IPS DF 4.7 (cell line): ENCODE measurements around the gene MACROD1.
"Not testable (repeated sequence)": the region's sequence is repeated elsewhere in the genome, so short reads cannot be mapped to it uniquely, and the experiment has no call there.

ENCODE experiments used
- DNase-seq: peaks from one replicate; pipeline ENCODE4 v3.0.0-alpha.2; 2013; ENCODE audit warnings: low spot score; ENCODE audit errors: extremely low read depth

Gene MACROD1

DNA sequence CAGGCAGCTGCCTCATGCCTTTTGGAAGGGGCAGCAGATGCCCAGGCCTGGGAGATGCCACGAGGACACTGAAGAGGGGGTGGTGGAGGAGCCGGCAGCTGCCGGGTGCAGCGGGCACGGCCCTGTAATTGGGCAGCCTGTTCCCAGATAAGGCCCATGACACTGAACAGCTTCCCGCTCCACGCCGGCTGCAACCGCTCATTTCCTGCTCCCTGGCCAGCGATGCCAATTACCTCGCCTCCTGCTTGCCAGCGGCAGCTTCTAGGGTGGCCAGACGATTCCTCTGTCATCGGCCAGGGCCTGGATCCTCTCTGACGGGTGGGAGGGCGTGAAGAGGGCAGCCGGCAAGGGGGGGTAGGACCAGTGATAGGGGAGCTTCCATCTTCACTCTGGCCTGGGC lies 107.4 kb downstream of the MACROD1 start:
- DNase-seq: no peak

DNA sequence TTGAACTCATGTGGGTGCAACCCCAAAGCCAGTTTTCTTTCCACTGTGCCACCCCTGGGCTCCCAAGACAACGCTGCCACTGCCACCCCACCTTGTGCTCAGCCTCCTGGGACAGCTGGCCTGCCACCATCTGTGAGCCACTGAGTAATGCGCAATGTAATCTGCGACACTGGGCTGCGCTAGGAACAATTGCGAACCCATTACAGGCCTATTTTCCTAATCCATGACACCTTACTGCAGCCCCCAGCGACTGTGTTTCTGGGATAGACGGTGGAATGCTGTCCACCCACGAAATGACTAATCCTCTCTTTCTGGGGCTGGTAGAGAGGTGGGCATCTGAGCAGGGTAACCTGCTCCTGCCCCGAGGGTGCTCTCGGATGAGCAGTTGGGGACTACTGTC lies 108.0 kb downstream of the MACROD1 start:
- no peak for DNase-seq

DNA sequence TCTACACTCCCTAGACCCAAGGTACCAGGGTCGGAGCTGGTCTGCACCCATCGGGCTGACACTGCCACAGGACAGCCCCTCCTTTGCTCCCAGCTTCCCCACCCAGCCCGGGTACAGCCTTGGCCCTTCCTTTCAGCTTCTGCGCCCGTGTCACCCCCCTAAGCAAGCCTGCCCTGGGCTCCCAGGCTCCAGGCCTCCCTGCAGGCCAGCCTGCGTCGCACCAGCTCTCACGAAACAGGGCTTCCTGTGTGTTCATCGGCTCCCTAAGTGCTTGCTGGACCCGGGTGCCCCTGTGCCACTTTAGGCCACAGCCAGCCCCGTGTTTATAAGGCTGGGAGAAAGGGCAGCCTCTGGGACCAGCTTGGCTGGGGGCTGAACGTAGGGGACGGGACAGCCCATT lies 109.1 kb downstream of the MACROD1 start:
- DNase-seq: no peak

DNA sequence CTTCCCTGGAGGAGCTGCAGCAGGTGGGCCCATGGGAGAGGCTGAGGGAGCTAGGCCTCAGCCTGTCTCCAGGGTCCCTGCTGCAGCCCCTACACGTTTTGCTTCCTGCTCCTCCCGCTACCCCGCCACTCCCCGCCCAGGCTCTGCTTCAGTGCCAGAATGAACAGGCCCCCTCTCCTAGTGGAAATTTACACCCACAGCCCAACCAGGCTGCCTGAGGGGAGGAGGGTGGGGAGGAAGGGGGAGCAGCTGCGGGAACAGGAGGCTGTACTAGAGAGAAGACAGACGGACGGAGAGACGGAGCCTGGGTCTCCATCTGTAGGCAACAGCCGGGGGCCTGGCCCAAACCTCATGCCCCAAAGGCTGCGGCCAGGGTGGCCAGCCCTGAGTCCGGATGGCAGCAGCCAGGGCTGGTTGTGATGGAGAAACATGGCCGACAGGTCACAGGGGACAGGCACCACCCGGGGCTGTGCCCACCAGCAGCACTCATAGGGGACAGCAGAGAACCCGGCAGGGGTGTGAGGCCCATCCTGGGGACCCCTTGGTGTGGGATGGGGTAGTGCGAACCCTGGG lies 109.6 kb downstream of the MACROD1 start:
- DNase-seq: no peak

DNA sequence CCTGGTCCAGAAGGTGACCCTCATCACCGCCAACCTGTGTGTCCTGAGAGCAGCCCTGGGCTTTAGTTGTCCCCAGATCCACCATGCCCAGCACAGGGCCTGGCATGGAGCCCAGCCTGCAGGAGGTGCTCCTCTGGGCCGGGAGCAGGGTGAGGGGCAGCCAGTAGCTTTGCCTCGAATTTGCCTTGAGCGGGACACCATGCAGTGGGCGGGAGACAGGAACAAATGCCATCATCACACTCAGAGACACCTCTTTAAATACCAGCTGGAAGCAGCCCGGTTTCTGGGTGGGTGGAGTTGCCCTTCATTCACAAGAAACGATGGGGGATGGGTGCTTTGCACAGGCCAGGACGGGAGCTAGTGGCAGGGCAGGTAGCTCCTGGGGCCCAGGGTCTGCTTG lies 110.8 kb downstream of the MACROD1 start:
- no peak for DNase-seq

DNA sequence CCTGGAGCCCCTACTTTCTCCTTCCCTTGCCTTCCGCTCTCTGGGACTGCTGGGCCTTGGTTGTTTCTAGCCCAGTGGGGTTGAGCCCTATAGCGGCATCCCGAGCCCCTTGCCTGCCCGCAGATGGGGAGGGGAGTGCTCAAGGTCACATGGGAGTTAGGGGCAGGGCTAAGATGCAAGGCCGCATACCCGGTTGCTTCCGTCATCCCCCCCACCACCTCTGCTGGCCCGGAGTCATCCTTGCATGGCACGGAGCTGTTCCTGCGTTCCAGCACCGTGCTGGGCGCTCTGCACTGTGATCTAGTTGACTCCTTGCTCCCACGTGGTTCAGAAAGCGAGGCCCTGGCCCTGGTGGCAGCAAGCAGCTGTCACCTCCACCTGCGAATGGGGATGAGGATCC lies 112.2 kb downstream of the MACROD1 start:
- no peak for DNase-seq

DNA sequence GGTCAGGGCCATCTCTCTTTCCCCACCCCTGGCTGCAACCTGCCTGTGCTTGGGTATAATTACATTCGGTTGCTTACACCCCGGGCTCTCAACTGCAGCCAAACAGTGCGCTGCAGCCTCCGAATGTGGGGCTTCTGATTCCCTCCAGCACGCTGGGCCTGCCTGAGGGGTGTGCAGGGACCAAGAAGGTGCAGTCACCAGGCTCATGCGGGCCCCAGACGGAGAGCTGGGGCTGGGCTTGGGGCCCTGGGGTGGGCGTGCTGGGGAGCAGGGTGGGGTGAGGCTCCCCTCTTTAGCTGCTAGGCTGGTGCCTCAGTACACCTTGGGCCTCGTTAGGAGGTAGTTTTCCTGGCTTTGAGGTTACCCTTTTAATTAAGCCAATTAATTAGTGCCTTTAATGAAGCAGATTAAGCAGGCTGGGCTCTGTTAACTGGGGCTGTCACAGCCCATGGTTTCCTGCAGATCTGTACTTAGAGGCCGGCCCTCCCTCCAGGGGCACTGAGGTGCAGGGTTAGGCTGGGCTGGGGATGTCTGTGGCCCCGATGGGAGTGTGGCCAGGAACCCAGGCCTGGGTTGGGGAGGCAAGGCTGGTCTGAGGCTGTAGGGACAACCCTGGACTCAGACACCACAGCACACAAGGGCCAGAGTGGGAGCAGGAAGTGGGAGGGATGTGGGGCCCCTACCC lies 112.8 kb downstream of the MACROD1 start:
- no peak for DNase-seq

DNA sequence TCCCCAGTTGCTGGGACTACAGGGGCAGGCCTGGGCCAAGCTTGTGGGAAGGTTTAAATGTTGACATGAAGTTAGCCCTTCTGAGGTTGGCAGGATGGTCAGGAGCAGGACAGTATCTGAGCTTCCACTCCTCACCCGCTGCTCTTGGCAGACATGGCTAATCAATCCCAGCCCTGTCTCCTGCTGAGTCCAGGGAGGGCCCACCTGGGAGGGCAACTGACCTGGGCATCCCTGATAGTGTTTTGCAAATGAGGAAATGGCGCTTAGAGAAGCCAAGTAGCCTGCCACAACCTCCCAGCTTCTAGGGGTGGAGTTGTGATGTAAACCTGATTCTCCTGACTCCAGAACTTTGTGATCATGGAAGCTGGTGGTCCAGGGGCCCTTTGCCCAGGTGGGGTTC lies 113.5 kb downstream of the MACROD1 start:
- DNase-seq: no peak

DNA sequence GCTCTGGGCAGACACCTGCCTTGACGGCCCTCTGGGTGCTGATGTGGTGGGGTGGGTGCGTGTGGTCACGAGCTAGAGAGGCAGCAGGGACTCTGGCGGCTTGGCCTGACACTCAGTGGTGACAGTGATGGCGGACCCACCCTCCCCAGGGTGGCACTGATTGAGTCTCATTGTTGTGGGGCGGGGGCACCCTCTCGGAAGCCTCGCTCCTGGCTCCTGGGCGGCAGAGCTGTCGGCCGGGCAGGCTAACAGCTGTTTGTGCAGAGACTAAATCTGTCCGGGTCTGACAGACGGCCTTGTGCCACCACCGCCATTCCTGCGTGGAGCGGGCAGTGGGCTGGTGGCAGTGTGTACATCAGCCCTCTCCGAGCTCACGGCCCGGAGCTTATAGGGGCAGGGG lies 114.6 kb downstream of the MACROD1 start:
- no peak for DNase-seq

DNA sequence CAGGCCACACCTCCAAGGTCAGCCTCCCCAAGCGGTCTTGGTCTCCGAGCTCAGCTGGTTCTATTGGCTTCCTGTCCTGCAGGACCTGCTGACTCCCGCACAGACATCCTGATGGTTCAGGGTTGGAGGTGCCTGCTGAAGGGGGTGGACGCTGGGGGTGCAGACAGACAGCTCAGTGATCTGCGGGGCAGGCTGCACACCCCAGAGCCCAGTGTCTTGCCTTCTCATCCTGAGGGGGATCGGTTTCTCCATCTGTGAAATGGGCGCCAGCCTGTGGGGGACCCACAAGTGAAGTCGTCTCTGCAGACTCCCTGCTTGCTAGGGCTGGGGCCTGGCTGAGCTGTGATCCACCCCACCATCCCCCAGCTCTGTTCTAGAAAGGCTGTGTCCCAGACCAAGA lies 116.4 kb downstream of the MACROD1 start:
- DNase-seq: no peak

DNA sequence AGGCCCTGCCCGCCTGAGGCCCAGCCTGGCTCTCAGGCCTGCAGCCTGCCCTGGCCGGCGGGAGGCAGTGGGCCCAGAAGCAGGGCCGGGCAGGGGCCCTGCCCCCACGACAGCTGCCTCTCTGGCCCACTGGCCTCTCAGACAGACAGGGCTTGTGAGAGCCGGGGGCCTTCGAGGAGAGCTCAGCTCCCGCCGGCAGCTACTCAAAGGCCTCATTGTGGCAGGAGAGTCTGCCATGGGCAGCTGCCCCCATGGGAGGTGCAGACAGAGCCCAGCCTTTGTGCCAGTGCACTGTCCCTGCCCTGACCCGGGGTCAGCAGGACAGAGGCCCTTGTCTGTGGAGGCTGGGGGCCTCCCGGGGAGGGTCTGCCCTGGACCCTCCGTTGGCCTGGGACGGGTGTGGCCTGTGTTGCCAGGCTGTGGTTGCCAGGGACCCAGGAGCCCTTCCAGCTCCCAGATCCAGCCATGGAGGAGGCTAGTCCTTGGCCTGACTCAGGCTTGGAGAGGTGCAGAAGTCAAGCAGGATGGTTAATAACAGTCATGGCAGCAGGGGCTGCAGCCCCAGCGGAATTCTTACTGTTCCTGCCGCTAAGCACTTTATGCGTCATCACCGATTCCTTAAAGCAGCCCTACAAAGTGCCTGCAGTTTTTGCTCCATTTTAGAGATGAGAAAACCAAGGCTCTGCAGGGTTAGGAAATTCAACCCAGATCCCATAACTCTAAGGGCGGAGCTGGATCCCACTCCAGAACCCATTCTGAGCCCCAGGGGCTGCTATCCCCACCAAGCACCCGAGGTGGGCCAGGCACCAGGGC lies 117.7 kb downstream of the MACROD1 start:
- DNase-seq: no peak

DNA sequence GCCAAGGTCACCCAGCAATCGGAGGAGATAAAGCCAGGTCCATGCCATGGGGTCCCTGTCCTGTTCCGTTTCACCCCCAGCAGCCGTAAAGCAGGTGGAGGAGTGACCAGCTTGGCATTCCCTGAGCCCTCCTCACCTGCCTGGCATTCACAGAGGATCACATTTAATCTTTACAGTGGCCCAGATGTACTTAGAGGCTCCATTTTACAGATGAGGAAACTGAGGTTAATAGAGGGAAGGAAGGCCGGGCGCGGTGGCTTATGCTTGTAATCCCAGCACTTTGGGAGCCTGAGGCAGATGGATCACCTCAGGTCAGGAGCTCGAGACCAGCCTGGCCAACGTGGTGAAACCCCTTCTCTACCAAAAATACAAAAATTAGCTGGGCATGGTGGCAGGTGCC lies 118.5 kb downstream of the MACROD1 start:
- DNase-seq: not testable (repeated sequence)

DNA sequence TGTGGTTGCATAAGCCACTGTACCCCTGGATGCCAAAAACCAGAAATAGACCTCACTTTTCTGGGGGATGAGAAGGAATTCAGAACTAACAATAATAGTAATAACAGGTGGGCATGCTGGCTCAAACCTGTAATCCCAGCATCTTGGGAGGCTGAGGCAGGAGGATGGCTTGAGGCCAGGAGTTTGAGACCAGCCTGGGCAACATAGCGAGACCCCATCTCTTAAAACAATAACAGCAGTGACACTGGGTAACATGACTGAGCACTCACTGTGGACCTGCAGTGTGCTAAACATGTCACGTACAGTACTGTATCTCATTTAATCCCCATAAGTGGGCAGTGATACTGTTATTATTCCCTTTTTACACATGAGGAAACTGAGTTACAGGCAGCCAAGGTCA lies 120.2 kb downstream of the MACROD1 start:
- no peak for DNase-seq

DNA sequence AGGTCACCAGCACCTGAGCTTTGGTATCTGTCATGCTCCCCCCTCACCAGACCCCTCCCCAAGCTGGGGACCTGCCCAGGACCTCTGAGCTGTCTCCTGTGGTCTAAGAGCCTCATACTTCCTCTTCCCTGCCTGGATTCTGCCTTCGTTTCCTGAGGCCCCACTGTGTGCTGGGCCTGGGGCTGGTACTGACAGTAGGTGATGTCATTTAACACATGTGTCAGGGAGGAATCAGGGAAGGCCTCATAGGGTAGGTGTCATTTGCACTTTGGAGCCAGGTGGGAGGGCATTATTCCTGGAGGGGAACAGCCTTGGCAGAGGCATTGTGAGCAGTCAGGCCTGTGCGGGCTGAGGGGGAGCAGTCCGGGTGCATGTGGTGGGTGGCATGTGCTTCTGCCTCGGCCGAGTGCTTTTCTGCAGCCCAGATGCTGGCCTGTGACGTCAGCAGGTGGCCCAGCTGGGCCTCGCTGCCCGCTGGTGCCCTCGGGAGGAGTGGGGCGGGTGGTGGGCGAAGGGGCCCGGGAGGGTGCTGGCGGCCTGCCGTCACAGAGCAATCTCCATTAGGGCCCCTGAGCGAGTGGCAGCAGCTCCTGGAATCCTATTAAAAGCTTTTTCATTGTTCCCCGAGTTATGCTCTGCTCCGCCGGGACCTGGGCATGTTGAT lies 121.1 kb downstream of the MACROD1 start:
- no peak for DNase-seq

DNA sequence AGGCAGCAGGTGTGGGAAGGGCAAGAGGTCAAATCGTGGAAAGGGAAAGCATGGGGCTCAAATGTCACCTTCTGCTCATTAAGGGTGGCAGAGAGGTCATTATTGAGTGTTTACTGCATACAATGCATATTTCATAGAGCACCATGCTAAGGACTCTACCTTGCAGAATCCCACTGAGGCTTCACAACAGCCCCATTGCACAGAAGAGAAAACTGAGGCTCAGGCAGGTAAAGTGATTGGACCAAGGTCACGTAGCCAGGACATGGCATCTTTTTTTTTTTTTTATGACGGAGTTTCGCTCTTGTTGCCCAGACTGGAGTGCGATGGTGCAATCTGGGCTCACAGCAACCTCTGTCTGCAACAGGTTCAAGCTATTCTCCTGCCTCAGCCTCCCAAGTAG lies 122.4 kb downstream of the MACROD1 start:
- DNase-seq: no peak

DNA sequence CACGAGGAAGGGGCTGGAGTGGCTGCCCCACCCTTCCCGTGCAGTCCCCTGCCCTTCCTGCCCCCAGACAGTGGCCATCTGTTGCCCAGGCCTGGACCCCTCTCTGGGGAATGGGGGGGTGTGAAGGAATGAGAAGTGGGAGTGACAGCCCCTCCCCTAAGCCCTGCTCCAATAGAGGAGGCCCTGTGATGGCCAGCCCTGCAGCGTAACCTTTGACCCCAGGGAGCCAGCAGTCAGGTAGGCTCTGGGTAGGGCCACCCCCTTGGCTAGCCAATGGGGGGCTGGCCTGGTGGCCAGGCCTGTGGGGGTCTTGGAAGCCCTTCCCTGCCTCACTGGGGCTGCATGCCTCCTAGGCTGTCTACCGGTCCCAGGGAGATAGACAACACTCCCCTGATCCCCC lies 123.6 kb downstream of the MACROD1 start:
- DNase-seq: no peak

DNA sequence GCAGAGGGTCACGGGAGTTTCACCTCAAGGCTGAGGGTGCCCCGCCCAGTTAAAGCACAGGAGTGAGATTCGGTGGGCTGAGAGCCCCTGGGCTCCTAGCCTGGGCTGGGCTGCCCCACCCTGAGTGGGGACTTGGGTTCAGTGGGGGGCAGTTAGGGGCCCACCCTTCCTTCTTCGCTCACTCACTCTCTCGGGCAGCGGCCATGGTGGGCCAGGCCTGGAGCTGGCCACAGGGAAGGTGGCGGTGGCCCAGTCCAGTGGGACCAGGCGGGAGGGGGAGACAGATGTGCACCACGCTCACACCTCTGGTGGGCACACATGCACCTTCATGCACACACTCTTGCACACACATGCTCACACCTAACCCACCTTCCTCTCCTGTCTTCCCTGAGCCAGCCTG lies 124.1 kb downstream of the MACROD1 start:
- DNase-seq: no peak

DNA sequence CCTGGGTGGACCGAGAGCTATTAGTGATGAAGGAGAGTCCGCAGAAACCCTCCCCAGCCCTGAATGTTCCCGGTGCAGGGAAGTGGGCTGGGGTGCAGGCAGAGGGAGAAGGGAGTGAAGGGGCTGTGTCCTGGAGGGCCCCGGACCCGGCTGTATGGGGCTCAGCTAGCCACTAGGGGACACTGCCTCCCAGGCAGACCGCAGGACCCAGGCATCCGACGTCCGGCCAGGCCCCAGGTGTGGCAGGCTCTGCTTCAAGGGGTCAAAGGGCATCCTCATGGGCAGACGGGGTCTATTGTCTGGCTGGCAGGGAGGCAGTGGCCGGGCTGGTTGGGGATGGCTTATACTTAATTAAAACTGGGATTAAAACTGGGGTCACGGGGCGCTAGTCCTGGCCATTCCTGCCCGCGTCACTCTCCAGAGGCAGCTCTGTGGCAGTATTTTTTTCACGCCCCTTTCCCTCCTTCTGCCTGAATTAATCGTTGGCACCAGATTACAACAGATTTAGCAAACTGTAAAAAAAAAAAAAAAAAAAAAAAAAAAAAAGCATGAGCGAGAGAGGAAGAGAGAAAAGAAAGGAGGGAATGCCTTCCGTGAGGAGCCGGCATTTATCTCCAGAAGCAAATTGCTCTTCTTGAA lies 125.1 kb downstream of the MACROD1 start:
- no peak for DNase-seq

DNA sequence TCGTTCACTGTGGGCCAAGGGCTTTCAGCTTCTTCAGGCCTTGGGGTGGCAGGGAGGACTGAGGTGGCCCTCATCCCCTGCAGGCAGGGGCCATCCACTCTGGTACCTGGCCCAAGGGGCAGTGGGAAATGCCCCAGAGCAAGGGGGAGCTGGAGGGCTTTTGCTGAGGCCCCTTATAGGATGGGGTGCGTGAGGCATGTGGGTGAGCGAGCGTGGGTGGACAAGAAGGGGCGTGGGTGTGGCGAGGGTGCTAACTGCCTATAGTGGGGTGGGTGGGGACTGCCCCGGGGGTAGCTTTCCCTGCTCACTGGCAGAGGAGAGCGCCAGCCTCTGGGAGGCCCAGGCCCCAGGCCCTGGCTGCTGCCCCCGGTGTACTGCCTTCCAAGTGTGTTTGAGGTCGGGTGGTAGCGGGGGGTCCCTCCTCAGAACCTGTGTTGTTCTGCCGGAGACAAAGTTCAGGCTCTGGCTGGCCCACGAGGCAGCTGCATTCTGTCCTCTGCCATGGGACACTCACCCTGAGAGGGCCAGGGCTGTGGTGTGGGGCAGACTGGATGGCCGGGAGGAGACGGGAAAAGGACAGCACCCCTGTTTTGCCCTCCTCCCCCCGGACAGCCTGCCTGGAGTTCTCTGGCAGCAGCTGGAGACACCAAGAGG lies 126.8 kb downstream of the MACROD1 start:
- DNase-seq: no peak

DNA sequence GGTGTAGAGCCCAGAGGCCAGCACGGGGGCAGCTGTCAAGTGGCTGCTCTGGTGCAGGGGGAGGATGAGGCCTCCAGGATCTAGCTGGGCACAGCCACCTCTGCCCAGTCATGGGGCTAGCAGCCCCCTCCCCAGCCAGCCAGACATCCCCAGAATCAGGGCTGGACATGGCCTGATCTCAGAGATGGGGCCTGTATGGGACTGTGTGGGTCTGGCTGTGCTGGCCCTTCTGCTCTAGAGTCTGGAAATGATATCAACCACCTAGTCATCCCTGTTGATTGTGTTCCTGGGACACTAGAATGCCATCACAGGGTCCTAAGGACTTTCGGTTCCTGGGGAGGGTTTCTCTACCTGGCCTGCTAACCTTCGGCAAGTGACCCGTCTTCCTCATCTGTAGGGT lies 127.4 kb downstream of the MACROD1 start:
- no peak for DNase-seq

DNA sequence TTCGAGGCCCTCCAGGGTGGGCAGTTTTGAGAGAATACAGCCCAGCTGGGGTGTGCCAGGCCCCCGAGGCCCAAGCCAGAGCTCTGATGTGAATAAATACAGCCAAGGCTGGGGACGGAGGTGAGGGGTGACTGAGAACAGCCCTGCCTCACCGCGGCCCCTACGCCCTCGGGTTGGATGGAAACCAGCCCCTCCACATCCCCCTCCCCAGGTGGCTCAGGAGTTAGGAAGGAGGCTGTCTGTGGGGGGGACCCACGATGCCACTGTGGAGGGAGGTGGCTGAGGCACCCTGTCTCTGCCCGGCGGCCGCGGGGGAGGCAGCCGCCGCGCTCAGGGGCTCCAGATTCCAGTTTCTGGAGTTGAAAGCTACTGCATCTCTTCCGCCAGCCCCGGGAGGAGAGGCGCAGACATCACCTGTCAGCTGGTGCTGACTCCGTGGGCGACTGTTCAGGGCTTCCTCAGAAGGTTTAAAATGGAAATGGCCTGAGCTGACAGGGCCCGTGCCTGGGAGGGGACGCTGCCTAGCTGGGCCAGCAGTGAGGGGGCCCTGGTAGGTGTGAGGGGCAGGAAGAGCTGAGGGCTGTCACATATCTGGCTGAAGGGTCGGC lies 128.8 kb downstream of the MACROD1 start:
- DNase-seq: no peak
